ENCODE measurements around the gene ZNF407.

GRCh38 chr18:74972354-74972753 is 374.7 kb downstream of the ZNF407 start:
- TF ChIP-seq CTCF (IDR thresholded peaks at IDR 0.05; ENCODE audit: borderline replicate concordance, extremely low read depth, low read length, poor library complexity, severe bottlenecking) (no peak), EZH2 (IDR thresholded peaks at IDR 0.05; ENCODE audit: borderline replicate concordance, low read depth, low read length, severe bottlenecking) (no peak)

All from DND-41 (cell line).